Forelimb muscle (tissue), 1 donor: ENCODE results near the gene MOB2. TPM values are rescaled to one million over a fixed set of nuclear protein-coding genes. Genes with fewer than 3 reads are reported as not detected.
"Not testable (repeated sequence)": the region's sequence is repeated elsewhere in the genome, so short reads cannot be mapped to it uniquely, and the experiment has no call there.

Source experiments
- DNase-seq: peaks from one replicate; pipeline ENCODE4 v3.0.0-alpha.2; 2013; ENCODE audit warnings: low read depth
- polyA plus RNA-seq: library from polyadenylated mRNA; unstranded; fragments of 120-200 nt; gene quantifications from one replicate; pipeline ENCODE4 v1.2.1, GENCODE V29; 2013; ENCODE audit not compliant: insufficient read length

MOB2 gene
- polyA plus RNA-seq, 1 donor, result 22.7 TPM

DNA sequence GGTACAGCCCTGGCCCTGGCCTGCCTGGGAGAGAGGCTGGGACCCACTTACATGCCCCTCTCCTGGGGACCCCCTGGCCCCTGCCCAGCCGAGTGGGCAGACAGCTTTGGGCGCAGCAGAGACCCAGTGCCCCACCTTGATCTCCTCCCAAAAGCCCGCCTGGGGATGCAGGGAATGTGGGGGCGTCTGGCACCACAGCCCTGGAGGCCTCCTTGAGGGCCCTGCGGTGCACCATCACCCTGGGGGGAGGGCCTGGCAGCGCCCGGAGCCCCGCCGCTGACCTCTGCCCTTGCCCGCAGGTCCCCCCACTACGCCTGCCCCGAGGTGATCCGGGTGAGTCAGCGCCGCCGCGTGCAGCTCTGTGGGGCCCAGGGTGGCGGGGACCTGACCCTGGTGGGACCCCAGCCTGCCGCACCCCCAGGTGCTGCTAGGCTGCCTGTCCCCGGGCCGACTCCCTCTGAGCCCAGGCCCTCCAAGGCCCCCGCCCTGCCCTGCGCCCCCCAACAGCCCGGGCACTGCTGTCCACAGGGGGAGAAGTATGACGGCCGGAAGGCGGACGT, 43.7 kb downstream of the MOB2 start:
- no peak for DNase-seq

DNA sequence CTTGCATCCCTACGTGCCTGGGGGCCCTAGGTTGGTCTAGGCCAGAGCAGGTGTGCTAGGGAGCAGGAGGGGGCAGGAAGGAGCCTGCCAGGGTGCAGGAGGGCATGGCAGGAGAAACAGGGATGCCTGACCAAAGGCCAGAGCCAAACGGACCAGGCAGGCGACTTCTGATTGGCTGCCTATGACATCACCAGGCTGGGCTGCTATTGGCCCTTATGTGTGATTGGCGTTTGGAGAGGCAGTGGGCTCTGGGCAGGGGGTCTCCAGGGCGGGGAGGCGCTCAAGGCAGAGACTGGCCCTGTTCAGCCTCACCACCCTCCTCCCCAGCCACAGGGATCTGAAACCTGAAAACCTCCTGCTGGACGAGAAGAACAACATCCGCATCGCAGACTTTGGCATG, 44.4 kb downstream of the MOB2 start:
- no peak for DNase-seq

DNA sequence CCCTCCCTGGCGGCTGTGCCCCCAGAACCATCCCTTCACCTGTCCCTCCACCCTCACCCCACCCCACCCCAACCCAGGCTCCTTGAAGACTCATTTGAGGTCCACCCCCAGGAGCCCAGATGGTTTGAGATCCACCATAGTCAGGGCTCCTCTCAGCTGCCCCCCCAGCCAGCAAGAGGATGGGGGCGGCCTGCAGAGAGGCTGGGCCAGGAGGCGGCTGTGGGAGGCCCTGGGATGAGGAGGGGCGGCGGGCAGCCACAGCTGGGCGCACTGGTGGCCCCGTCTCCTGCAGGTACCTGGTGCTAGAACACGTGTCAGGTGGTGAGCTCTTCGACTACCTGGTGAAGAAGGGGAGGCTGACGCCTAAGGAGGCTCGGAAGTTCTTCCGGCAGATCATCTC, 46.1 kb downstream of the MOB2 start:
- no peak for DNase-seq

DNA sequence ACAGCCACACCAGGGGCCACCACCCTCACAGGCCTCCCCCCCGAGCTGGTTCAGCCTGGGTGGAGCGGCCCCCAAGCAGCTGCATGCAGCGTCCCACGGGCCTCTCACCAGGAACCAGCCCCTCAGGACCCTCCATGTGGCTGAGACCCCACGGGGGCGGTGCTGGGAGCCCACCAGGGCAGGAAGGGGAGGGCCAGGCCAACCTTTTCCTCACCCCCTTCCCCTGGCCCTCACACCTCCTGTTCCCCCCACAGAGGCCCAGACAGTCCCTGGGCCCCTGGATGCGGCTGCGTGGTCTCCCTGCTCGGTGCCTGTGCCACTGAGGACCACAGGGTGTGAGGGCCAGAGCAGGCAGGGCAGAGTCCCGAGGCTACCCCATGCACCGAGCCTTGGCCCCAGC, 46.5 kb downstream of the MOB2 start:
- no peak for DNase-seq

DNA sequence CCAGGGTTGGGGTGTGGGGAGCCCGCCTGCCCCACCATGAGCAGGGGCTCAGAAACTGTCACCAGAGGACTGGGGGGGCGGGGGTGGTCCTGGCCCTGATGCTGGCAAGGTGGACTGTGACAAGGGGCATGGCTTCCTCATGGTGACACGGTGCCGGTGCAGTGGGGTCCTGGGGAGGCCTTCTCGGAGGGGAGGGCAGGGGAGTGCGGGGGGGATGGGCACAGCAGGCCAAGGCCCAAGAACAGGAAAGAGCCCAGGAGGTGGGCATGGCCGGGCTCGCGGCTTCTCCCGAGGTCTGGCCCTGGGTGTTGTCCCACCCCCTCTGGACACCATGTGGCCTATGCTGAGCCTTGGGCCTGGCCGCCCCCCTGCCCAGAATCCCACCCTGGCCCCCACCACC, 47.2 kb downstream of the MOB2 start:
- DNase-seq, result no peak

DNA sequence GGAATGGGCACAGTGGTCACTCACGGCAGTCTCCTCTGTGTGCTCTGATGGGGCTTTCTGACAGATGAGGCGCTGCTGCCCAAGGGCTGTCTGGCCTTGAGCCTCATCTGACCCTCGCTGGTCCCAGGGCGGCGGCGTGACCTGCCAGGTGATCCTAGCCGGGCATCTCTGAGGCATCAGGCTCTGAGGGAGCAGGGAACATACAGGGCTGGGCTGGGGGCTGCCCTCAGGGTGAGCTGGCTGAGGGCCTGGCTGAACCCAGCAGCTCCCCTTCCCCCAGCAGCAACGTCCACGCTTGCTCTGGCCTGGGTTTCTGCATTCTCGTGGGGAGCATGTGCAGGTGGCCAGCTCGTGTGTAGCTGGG, 47.6 kb downstream of the MOB2 start:
- DNase-seq, result no peak

DNA sequence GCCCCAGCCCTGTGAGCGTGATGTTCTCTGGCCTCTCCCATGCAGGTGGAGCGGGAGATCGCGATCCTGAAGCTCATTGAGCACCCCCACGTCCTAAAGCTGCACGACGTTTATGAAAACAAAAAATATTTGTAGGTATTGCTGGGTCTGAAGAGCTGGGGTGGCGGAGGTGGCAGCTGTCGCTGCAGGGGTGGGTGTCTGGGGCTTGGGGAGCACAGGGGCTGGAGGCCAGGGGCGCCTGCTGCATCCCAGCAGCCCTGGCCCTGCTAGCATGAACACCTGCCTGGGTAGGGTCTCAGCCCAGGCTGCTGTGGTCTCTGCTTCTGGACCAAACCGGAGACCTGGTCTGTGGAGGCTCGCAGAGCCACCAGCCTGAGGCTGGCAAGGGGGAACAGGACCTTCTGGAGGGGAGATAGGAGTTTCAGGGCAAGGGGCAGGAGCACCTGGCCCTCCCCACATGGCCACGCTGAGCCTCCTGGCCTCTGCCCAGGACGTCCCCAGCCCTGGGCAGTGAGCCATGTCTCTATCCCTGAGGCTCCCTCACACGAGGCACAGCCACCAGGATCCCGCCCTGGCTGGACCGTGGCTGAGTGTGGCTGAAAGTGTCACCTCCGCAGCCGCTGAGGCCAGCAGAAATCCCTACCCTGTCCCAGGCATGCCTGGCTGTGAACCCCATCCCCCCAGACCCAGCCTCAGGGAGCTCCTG, 48.2 kb downstream of the MOB2 start:
- no peak for DNase-seq

DNA sequence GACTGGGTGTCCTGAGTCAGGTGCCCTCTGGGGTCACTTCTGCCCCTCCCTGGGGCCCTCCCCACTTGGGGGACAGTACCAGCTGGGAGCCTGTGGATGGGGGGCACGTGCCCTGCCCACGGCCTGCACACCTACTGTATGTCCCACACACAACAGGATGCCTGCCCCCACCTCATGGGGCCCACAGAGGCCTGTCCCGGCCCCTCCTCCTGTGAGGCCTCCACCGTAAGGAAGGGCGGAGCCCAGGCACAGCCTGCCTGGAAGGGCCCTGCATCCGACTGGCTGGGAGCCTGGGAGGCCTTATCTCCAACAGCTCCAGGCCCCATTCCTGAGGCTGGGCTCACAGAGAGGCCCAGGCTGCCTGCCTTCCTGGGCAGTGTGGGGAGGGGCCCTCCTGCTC, 49.1 kb downstream of the MOB2 start:
- DNase-seq, result no peak

DNA sequence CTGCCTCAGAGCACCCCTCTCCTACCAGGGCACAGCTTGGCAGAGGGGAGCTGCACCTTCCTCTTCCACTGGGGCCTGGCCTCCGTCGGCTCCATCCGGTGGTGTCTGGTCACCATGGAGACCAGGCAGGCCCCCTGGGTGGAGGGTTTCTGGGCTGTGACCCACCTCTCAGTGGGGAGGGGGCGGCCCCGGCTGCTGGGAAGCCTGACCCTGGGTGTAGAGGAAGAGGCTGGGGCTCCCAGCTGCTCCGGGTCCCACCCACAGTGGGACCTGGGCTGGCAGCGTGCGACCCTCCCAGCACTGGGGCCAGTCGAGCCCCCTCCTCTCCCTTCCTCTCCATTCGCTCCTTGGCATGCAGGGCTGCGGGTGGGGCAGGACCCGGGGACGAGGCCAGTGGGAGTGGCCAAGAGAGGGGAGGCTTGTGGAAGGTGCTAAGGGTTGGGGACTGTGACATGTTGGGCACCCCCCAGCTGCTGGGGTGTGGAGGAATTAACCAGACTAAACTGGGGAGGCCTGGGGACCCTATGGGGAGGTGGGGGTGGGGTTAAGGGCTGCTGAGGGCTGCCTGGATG, 50.0 kb downstream of the MOB2 start:
- no peak for DNase-seq

DNA sequence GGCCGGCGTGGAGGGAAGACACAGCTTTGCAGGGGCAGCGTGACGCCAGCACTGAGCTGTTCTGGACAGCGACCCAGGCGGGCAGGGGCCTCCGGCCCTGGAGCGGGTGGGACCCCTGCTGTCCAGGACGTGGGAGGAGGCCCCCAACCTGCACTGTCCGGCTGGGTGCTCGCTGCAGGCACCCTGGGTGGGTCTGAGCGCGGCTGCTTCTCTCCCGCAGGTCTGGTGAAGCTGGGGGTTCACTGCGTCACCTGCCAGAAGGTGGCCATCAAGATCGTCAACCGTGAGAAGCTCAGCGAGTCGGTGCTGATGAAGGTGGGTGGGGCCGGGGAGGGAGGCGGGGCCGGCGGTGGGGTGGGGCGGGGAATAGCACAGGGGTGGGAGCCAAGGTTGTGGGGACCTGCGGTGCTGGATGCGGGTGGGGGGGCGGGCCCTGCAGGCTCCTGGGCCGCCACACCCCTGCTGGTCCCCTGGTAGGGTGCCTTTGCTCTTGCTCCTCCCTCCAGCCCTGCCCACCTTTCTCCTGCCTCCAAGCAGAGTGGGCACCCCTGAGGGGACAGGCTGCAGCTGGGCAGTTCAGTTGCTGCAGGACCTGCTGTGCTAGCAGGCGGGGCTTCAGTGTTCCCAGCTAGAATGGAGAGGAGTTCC, 50.6 kb downstream of the MOB2 start:
- no peak for DNase-seq

DNA sequence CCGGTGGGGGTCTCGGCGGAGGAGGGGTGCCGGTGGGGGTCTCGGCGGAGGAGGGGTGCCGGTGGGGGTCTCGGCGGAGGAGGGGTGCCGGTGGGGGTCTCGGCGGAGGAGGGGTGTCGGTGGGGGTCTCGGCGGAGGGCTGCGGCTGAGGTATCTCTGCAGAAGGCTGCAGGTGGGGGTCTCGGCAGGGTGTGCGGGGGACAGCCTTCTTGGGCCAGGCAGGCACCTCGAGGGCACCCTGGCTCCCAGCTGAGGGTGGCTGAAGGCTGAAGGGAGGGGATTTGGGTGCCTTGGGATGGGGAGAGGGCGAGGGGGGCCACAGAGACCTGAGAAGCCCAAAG, 51.1 kb downstream of the MOB2 start:
- not testable (repeated sequence) for DNase-seq

DNA sequence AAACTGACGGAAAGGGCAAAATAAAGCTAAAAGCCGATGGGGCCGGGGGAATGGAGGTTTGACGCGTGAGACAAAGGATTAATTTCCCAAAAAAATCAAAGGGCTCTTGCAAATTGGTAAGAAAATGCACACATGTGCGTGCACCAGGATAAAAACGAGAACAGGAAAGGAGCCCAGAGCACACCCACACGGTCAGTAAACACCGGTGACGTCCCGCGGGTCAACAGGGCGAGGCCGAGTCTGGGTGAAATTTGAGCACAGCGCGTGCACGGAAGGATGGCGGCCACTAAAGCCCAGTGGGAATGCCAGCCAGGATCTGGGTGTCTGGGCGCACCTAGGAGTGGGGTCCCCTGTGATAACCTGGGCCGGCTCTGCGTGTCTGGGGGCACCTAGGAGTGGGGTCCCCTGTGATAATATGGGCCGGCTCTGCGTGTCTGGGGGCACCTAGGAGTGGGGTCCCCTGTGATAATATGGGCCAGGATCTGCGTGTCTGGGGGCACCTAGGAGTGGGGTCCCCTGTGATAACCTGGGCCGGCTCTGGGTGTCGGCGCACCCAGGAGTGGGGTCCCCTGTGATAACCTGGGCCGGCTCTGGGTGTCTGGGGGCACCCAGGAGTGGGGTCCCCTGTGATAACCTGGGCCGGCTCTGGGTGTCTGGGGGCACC, 52.5 kb downstream of the MOB2 start:
- no peak for DNase-seq

DNA sequence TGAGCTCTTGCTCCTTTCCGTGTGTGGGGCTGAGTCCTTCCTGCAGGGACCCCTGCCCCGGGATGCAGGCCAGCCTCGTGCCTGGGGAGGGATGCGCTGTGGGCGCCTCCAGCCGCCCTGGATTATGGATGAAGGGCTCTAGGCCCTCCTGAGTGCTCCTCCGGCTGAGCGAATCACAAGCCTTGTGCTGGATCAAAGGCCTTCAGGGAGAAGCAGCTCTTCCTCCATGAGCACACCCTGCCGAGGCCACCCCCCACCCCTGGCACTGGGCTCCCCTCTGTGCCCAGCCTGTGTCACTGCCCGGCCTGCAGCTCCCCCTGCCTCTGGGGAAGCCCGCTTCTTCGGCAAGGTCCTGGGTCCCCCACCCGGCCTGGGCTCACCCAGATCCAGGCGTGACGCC, 53.0 kb downstream of the MOB2 start:
- no peak for DNase-seq

DNA sequence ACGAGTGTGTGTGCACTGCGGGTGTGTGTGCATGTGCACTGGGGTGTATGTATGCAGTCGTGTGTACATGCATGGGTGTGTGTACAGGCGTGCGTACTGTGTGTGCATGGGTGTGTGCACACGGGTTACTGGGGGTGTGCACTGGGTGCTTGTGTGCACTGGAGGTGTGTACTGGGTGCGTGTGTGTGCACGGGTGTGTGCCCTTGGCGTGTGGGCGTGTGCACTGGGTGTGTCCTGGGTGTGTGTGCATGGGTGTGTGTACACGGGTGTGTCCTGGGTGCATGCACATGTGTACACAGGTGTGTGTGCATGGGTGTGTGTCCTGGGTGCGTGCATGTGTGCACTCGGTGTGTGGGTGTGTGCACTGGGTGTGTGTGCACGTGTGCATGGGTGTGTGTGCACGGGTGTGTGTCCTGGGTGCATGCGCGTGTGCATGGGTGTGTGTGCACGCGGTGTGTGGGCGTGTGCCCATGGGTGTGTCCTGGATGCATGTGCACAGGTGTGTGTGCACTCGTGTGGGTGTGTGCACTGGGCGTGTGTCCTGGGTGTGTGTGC, 57.7 kb downstream of the MOB2 start:
- no peak for DNase-seq

DNA sequence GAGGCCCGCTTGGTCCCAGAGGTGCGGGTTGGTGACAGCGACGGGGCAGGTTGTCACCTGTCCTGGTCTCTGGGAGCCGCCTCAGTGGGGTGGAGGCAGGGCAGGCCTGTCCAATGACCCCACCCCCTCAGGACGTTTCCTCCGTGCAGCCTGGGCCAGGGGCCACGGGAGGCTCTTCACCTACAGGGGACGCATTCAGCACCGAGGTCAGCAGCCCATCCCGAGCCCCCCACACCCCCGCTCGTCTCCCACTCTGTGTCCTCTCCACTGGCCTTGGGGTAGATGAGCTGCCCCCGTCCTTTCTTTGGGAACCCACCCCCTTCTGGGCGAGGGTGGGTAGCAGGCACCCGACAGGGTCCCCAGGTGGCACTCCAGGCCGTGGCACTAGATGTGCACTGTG, 61.1 kb downstream of the MOB2 start:
- DNase-seq, result no peak

DNA sequence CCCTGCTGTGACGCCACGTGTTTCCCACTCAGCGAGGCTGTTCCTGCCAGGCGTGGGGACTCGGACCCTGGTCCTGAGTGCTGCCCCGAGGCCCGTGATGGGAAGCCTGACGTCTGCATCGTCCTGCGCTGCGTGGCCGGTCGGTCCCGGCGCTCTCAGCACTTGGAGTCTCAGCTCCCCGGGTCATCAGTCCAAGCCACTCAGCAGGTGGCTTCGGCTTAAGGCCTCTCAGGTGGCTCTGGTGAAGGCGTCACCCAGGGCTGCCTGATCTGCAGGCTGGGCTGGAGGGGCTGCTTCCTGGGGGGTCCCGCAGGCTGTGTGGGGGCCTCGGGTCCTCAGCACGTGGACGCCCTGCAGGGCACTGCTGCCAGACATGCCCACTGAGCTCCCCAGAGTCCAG, 61.6 kb downstream of the MOB2 start:
- DNase-seq, result no peak

DNA sequence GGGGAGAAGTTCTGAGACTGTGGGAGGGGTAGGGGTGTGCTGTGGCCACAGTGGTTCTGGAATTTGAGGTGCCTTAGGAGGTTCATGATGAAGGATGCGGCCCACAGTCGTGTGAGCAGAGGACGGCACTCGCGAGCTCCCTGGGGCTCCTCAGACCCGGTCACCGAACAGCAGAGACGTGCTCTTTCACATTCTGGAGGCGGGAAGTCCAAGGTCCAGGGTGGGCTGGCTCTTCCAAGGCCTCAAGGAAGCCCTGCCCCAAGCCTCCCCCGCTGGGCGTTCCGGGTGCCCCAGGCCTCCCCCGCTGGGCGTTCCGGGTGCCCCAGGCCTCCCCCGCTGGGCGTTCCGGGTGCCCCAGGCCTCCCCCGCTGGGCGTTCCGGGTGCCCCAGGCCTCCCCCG, 63.2 kb downstream of the MOB2 start:
- not testable (repeated sequence) for DNase-seq

DNA sequence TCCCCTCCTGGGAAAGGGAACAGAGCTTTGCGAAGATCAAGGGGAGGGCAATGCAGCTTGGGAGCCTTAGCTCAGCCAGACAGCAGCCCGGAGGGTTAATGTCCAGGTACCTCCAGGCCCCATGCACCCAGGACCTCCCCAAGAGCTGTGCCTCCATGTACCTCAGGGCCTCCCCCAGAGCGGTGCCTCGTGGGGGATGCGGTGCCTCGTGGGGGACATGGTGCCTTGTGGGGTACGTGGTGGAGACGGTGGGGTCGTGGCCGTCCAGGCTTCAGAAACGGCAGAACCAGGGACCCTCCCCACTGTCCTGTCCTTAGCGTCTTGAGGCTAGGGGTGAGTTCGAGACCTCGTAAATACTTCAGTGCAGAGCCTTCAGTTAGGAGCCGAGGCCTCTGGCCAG, 63.6 kb downstream of the MOB2 start:
- no peak for DNase-seq

DNA sequence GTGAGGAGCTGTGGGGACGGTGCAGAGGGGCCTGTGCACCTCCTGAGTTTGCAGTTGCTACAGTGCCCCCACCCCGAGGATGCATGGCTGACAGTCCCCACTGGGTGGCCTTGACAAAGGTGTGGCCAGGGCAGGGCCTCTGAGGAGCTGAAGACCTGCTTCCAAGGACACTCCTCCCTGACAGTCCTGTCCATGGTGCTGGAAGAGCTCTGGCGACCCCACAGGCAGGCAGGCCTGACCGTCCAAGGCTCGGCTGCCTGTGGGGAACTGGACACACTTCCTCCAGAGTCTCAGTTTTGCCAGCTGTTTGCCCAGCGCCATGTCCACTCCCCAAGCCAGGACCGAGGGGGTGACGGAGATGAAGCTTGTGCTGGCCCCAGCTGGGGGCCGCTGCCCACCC, 64.1 kb downstream of the MOB2 start:
- DNase-seq, result no peak

DNA sequence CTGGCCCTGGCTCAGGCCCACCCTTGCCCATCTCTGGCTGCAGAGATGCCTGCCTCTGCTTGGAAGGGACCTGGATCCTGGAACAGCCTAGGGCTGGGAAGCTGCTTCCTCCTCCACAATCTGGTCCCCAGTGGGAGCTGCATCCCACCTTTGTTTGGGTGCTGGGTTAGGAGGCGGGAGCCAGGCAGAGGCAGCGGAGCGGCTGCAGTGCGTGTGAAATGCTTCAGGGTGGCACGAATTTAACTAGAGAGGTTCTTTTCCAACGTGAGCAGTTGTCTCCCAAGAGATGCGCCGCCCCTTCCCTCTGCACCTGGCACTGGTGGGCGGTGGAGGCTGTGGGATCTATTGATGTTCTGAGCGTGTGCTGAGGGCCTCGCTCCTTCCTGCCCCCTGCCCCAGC, 65.3 kb downstream of the MOB2 start:
- DNase-seq, result no peak

DNA sequence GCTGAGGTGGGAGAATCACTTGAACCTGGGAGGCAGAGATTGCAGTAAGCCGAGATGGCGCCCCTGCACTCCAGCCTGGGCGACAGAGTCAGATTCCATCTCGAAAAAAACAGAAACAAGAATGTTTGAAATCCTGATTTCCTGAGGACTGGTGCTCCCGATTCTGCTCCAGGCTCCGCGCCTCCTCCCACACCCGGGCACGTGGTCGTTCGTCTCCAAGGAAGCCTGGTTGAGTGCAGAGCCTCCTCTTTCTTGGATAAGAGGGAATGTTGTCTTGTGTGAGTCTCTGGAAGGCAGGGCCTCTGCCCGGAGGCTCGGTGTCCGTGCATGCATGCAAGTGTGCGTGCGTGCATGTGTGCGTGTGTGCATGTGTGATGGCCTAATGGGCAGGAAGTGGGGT, 66.8 kb downstream of the MOB2 start:
- DNase-seq, result no peak
